Measurements from ENCODE around the gene CLDN8.

CLDN8 gene

DNA sequence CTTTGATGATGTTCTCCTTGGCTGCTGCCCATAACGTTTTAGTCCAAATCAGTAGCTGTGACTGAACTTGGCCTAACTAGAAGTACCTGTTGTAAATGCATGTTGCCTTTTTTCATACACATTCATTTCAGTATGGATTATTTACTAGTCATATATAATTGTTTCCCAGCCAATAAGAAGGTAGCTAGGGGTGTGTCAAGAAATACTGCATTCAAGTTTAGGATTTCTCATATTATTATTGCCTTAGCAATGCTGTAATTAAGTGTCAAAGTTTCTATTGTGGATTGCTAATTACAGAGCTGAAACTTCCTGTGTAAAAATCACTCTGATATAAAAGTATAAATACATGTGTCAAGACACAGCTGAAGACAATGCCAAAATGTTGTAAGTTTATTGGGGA lies 49.2 kb downstream of the CLDN8 start, which contains the start of gene CLDN17:
Gene CLDN17 (minus strand): TSS at position 101 of the 400 bp plus-strand sequence. CDS start 188 bp downstream, outside the sequence.
- no peaks in the 10 kb centered on the region for H3K27me3 Mint-ChIP-seq
- DNase-seq: no peak
- H3K27ac Mint-ChIP-seq: no peak within 1 kb of the TSS
- H3K4me1 Mint-ChIP-seq (ENCODE audit: low read depth): no peaks in the 10 kb centered on the region
- no peaks in the 10 kb centered on the region for H3K36me3 Mint-ChIP-seq (ENCODE audit: low read depth)
- no peak within 1 kb of the TSS for H3K4me3 Mint-ChIP-seq
- H3K9me3 Mint-ChIP-seq: no peaks in the 10 kb centered on the region

DNA sequence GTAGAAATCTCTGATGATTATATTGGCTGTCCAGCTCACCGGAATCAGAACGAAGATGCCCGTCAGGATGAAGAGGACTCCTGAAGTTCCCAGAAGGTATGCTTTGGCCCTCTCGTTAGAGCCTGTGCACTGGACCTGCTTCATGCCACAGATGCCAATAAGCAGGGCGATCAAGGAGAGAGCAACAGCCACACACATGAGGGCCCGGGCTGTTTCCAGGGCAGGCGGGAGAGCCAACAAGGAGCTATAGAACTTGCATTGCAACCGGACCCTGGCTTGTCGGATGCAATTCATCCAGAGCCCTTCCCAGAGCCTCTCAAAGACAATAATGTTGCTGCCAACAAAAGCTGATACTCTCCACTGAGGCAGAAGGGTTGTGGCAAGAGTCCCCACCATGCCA lies 49.7 kb downstream of the CLDN8 start:
- H3K4me3 Mint-ChIP-seq: no peak overlapping the region
- no peaks in the 10 kb centered on the region for H3K9me3 Mint-ChIP-seq
- no peak overlapping the region for H3K27ac Mint-ChIP-seq
- H3K27me3 Mint-ChIP-seq: no peaks in the 10 kb centered on the region
- H3K36me3 Mint-ChIP-seq (ENCODE audit: low read depth): no peaks in the 10 kb centered on the region
- no peak for DNase-seq
- no peaks in the 10 kb centered on the region for H3K4me1 Mint-ChIP-seq (ENCODE audit: low read depth)

- Mint-ChIP-seq H3K36me3 (ENCODE audit: low read depth) (no peaks in the 10 kb centered on the region), H3K27ac (no peak overlapping the region), H3K4me1 (ENCODE audit: low read depth) (no peaks in the 10 kb centered on the region), H3K27me3 (no peaks in the 10 kb centered on the region), H3K9me3 (no peaks in the 10 kb centered on the region), H3K4me3 (no peak overlapping the region)
- no peak for DNase-seq
These were observed 51.1 kb downstream of the CLDN8 start for GRCh38 chr21:30164796-30165195.
